GM12864 (cell line): ENCODE data around the gene FRYL.
"Not testable (repeated sequence)": the region's sequence is repeated elsewhere in the genome, so short reads cannot be mapped to it uniquely, and the experiment has no call there.

Experiments used
- DNase-seq: peaks from one replicate; pipeline ENCODE4 v3.0.0-alpha.2; 2011; ENCODE audit warnings: low read depth
- H3K4me3 ChIP-seq: 2 replicates; pipeline ENCODE4 v1.5.1; 2011; ENCODE audit warnings: mild to moderate bottlenecking, low read depth, low read length, control low read depth
- TF ChIP-seq, protein P1 (sequence below): IDR thresholded peaks from 2 replicates; pipeline ENCODE4 v1.5.1; 2011; ENCODE audit warnings: low read depth, mild to moderate bottlenecking, moderate library complexity, low read length, control low read depth, inconsistent platforms; ENCODE audit errors: missing control alignments

The FRYL gene

DNA sequence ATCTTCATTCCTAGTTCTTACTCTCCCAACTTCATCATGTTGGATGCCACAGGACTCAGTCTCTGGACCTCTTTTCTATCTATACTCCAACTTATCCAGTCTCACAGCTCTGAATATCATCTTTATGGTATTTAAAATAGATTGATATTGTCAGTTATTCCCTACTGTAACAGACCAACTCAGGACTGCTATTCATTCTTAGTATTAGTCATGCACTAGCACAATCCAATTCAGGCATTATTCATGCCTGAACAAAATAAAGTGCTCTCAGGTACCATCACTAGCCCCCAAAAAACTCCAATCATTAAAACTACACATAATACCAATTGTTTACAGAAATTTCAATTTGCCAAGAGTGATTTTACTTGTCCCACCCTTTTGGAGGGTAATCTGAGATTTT is 37.7 kb downstream of the FRYL start:
- TF ChIP-seq, protein P1, sequence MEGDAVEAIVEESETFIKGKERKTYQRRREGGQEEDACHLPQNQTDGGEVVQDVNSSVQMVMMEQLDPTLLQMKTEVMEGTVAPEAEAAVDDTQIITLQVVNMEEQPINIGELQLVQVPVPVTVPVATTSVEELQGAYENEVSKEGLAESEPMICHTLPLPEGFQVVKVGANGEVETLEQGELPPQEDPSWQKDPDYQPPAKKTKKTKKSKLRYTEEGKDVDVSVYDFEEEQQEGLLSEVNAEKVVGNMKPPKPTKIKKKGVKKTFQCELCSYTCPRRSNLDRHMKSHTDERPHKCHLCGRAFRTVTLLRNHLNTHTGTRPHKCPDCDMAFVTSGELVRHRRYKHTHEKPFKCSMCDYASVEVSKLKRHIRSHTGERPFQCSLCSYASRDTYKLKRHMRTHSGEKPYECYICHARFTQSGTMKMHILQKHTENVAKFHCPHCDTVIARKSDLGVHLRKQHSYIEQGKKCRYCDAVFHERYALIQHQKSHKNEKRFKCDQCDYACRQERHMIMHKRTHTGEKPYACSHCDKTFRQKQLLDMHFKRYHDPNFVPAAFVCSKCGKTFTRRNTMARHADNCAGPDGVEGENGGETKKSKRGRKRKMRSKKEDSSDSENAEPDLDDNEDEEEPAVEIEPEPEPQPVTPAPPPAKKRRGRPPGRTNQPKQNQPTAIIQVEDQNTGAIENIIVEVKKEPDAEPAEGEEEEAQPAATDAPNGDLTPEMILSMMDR, result no peak
- no peak for DNase-seq
- no peak overlapping the region for H3K4me3 ChIP-seq

DNA sequence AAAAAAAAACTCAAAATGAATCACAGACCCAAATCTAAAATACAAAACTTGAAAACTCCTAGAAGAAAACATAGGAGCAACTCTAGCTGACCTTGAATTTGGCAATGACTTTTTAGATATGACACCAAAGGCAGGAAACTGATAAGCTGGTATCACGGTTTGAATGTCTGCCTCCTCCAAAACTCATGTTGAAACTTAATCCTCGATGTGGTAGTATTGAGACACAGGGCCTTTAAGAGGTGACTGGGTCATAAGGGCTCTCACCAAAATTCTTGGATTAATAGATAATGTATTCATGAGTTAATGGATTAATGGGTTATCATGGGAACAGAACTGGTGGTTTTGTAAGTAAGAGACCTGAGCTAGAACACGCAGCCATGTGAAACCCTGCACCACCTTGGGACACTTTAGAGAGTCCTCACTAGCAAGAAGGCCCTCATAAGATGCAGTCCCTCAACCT is 40.5 kb downstream of the FRYL start:
- TF ChIP-seq, protein P1, result no peak
- no peak overlapping the region for H3K4me3 ChIP-seq
- no peak for DNase-seq

DNA sequence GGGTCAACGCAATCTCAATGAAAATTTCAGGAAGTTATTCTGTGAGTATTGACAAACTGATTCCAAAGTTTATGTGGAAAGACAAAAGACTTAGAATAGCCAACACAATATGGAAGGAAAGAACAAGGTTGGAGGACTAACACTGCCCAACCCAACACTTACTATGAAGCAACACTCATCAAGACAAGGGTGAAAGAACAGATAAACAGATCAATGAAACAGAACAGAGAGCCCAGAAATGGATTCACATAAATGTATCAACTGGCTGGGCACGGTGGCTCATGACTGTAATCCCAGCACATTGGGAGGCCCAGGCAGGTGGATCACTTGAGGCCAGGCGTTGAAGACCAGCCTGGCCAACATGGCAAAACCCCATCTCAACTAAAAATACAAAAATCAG is 41.2 kb downstream of the FRYL start:
- DNase-seq, result no peak
- TF ChIP-seq, protein P1, result no peak

DNA sequence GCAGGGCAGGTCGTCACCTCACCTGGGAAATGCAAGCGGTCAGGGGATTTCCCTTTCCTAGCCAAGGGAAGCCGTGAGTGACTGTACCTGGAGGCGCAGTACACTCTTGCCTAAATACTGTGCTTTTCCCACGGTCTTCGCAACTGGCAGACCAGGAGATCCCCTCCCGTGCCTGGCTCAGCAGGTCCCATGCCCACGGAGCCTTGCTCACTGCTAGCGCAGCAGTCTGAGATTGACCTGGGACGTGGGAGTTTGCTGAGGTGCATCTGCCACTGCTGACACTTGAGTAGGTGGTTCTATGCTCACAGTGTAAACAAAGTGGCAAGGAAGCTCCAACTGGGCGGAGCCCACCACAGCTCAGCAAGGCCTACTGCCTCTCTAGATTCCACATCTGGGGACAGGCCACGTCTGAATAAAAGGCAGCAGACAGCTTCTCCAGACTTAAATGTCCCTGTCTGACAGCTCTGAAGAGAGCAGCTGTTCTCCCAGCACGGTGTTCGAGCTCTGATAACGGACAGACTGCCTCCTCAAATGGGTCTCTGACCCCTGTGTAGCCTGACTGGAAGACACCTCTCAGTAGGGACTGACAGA is 51.1 kb downstream of the FRYL start:
- not testable (repeated sequence) for DNase-seq

More for the DNA sequence above, 41.2 kb downstream of the FRYL start:
- no peak overlapping the region for H3K4me3 ChIP-seq

DNA sequence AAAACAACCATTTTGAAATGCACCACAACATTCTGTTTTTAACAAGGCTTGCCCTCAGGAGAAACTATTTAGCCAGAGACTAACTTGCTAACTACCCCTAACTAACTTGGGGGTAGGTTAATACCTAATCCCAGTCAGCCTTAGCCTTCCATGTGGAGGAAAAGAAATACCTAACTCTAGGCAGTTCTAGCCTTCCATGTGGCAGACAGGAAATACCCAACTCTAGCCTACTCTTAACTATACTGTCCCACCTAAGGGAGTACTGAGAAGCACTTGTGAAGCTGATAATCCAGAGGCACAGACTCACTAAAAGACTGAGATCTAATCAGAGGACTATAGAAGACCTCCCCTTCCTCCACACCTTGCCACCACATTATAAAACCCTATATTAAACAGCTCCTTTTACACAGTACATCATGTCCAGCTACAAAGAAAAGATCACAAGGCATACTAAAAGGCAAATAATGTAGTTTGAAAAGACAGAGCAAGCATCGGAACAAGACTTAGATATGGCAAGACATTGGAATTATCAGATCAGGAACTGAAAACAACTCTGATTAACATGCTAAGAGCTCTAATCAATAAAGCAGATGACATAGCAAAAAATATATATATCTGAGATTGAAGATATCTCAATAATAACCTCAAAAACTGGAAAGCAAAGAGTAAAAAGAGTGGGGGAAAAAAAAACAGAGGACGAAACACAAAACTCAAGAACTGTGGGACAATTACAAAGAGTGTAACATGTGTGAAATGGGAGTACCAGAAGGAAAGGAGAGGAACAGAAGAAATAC is 52.2 kb downstream of the FRYL start:
- no peak overlapping the region for H3K4me3 ChIP-seq
- DNase-seq, result no peak
- TF ChIP-seq, protein P1, result no peak

More for the DNA sequence above, 51.1 kb downstream of the FRYL start:
- not testable (repeated sequence) for H3K4me3 ChIP-seq

DNA sequence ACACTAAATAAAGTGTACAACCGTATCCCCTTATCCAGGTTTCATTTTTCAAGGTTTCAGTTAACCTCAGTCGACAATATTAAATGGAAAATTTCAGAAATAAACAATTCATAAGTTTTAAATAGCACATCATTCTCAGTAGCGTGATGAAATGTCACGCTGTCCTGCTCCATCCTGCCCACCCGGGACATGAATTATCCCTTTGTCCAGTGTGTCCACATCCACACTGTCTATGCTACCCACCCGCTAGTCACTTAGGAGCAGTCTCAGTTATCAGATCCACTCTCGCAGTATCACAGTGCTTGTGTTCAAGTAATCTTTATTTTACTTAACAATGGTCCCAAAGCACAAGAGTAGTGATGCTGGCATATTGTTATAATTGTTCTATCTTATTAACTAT is 54.7 kb downstream of the FRYL start:
- no peak for DNase-seq
- TF ChIP-seq, protein P1, result no peak
- no peak overlapping the region for H3K4me3 ChIP-seq

DNA sequence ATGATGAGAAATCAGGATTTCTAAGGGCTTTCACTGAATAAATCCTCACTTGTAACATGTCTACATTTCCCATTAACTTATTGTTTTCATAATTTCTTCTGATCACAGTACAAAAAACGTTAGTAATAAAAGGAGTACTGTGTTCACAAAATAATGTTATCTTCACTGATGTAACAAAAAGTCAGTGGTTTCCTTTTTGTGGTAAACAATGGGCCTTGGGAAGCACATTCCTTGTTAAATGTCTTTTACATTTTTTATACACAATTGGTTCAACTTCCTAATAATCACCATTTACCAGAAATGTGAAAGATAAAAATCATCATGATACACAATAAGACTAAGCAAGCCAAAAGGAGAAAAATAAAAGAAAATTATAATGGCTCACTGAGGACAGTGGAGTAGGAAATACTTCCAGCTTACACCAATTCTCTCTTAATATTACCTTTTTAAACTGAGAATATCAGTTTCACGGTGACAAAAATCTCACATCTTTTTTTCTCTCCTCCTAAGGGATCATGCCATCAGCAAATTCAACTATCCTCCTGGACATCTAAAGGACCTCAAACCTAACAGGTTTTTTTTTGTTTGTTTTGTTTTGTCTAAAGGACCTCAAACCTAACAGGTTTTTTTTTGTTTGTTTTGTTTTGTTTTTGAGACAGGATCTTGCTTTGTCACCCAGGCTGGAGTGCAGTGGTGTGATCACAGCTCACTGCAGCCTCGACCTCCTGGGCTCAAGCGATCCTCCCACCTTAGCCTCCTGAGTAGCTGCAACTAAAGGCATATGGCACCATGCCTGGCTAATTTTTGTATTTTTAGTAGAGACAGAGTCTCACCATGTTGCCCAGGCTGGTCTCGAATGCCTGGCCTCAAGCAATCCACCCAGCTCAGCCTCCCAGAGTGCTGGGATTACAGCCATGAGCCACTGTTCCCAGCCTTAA is 57.3 kb downstream of the FRYL start:
- no peak overlapping the region for H3K4me3 ChIP-seq
- DNase-seq, result no peak
- TF ChIP-seq, protein P1, result no peak
